Stimulated activated naive CD8-positive, alpha-beta T cell treated with anti-CD3 and anti-CD28 coated beads, Interleukin-15, amount 100 ng/mL, for 72 hours (primary cell): Measurements from ENCODE around the gene GRAMD1C.
A peak's percentile ranks its signal among the peaks of the same experiment; 100 is the strongest.

ENCODE experiments used
- ATAC-seq: fragments of 150-1000 bp; cut with Tn5 transposase; 2 replicates; pipeline ENCODE4 v1.10.0; 2021; ENCODE audit warnings: mild to moderate bottlenecking, moderate library complexity
- DNase-seq, 2 donors: peaks; one replicate each; pipeline ENCODE4 v3.0.0; 2021 to 2022
- H3K27ac Mint-ChIP-seq, 2 donors: one replicate each; pipeline ENCODE4 v1.8.0; 2022; ENCODE audit warnings: mild to moderate bottlenecking in 2 of 2, mixed read lengths in 2 of 2, moderate library complexity in 2 of 2
- H3K27me3 Mint-ChIP-seq: one replicate; pipeline ENCODE4 v1.8.0; 2022; ENCODE audit warnings: mixed read lengths
- H3K4me1 Mint-ChIP-seq: one replicate; pipeline ENCODE4 v1.8.0; 2022; ENCODE audit warnings: mild to moderate bottlenecking, mixed read lengths
- H3K4me3 Mint-ChIP-seq, 2 donors: one replicate each; pipeline ENCODE4 v1.8.0; 2022; ENCODE audit warnings: mild to moderate bottlenecking in 2 of 2, mixed read lengths in 2 of 2, moderate library complexity in 1 of 2
- H3K9me3 Mint-ChIP-seq, 2 donors: one replicate each; pipeline ENCODE4 v1.8.0; 2022; ENCODE audit warnings: mixed read lengths in 2 of 2

Gene GRAMD1C

DNA sequence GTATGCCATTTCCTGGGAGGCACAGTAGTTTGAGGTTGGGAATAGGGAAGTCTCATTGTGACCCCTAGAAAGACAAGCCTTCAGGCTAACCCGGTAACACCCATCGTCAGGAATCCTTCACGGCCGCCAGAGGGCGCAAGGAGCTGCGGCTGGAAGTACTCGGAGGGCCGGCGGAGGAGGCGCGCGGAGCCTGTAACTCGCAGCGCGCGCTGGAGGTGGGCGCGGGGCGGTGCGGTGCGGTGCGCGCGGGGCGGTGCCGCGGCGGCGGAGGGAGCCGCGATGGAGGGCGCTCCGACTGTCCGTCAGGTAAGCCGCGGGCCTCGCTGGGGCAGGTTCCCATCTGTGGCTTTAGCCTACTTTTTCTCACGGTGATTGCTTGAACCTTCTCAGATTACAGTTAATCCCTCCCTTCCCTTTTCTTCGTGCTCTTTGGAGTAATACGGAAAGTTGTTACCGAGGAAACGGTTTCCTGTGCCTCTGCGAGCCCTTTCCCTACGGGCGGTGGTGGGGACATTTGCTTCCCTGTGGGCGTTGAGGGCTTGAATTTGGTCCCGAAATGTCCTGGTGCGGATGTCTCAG is at the start of gene GRAMD1C:
TSS of gene GRAMD1C (plus strand) at position 158 of the 579 bp plus-strand sequence. CDS start at position 280, 122 bp downstream.
- ATAC-seq = peak; percentile 98
- Mint-ChIP-seq H3K4me1 (peaks cover 8% of the 10 kb centered on the region), H3K27ac (no peak within 1 kb of the TSS), H3K9me3 (no peaks in the 10 kb centered on the region), H3K4me3 (peak within 1 kb of the TSS; percentile 81 to 82), H3K27me3 (no peaks in the 10 kb centered on the region)
- peak; percentile 81 to 88 for DNase-seq

DNA sequence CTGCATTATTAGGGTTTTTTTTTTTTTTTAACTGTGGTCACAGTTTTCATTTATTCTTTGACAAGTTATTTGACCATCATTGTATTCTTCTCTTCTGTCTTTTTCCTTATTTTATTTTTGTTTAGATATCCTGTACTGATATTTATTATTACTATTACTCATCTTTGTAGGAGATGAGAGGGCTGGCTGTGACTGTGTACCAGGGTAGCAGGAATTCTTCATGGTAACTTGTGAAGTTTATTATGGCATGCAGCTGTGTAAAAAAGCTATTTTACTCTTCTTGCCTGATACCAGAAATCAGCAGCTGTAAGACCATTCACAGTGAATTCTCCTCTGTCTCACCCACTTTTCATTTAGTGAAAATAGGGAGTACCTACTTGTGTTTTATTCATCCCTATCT is 47.2 kb upstream of the GRAMD1C start:
- H3K4me3 Mint-ChIP-seq = no peak overlapping the region
- no peaks in the 10 kb centered on the region for H3K9me3 Mint-ChIP-seq
- peak overlapping the region in 1 of 2 donors; percentile 67 for H3K27ac Mint-ChIP-seq
- ATAC-seq (no peak), DNase-seq (no peak)
- H3K27me3 Mint-ChIP-seq = no peaks in the 10 kb centered on the region
- H3K4me1 Mint-ChIP-seq = no peaks in the 10 kb centered on the region

DNA sequence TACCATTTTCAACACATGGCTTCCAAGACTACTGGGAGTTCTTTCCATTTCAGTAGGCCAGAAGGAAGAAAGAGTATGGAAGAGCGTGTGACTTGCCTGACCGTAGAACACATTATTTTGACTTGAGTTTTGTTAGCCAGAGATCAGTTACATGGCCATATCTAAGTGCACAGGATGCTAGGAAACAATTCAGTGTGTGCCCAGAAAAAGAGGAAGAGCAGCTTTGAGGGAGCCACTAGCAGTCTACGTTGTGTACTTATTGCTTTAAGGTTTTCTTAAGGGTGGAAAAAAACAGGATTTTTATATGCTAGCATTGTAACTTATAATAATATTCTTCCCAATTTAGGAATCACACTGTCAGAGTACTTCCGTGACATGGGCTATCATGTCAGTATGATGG is 44.1 kb upstream of the GRAMD1C start:
- DNase-seq (no peak), ATAC-seq (no peak)
- no peaks in the 10 kb centered on the region for H3K4me1 Mint-ChIP-seq
- H3K9me3 Mint-ChIP-seq = no peaks in the 10 kb centered on the region
- no peaks in the 10 kb centered on the region for H3K27me3 Mint-ChIP-seq
- H3K27ac Mint-ChIP-seq = no peak overlapping the region
- no peak overlapping the region for H3K4me3 Mint-ChIP-seq

DNA sequence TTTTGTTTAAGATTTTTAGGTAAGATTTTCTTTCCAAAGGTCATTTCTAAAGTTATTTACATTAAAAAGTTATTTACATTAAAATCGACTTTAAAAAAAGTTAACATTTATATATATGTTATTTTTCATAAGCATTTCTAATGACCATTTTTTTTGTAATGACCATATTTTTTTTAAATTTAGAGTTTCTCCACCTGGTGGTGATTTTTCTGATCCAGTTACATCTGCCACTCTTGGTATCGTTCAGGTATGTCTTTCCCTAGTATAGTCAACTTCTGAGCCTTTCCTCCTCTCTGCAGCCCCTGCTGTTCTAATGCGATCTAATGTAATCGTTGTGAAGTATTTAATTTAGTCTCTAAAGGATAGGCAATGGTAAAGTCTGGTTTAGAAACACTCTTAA is 42.9 kb upstream of the GRAMD1C start:
- DNase-seq (no peak), ATAC-seq (no peak)
- H3K9me3 Mint-ChIP-seq = no peaks in the 10 kb centered on the region
- H3K4me1 Mint-ChIP-seq = no peaks in the 10 kb centered on the region
- no peak overlapping the region for H3K4me3 Mint-ChIP-seq
- H3K27me3 Mint-ChIP-seq = no peaks in the 10 kb centered on the region
- H3K27ac Mint-ChIP-seq = no peak overlapping the region

DNA sequence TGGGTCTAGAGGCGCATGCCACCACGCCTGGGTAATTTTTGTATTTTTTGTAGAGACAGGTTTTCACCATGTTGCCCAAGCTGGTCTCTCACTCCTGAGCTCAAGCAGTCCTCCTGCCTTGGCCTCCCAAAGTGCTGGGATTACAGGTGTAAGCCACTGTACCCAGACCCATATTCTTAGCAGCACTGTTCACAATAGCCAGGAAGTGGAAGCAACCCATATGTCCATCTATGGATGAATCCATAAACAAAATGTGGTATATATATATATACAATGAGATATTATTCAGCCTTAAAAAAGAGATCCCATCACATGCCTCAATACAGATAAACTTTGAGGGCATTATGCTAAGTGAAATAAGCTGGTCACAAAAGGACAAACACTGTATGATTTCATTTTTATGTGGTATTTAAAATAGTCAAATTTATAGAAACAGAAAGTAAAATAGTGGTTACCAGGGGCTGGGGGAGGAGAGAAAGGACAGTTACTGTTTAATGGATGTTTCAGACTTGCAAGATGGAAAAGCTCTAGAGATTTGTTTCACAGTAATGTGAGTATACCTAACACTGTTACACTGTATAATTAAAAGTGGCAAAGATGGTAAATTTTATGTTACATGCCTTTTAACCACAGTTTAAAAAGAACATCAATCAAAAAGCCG is 35.7 kb upstream of the GRAMD1C start:
- peak overlapping the region; percentile 73 to 85 for H3K27ac Mint-ChIP-seq
- H3K9me3 Mint-ChIP-seq = no peaks in the 10 kb centered on the region
- H3K27me3 Mint-ChIP-seq = no peaks in the 10 kb centered on the region

DNA sequence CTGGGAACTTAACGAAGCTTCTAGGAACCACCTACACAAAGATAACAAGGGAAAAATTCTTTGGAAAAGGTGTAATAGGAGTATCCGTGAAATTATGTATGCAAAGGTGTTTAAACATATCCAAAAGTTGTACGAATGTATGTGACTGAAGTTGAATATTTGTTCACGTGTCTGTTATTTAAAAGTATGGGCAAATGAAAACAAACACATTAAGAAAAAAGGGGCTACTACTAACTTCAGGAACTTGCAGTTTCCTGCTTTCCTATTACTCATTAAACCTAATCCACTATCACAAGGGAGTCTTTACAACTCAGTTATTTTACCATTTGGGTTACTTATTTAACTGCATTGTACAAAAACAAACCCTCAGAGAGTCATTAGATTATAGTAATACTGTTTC is 33.9 kb upstream of the GRAMD1C start:
- Mint-ChIP-seq H3K4me3 (no peak overlapping the region), H3K27ac (no peak overlapping the region), H3K4me1 (peaks cover 9% of the 10 kb centered on the region), H3K27me3 (no peaks in the 10 kb centered on the region), H3K9me3 (no peaks in the 10 kb centered on the region)
- DNase-seq (no peak), ATAC-seq (no peak)

More for the DNA sequence above, 35.7 kb upstream of the GRAMD1C start:
- Mint-ChIP-seq H3K4me3 (no peak overlapping the region), H3K4me1 (peaks cover 9% of the 10 kb centered on the region)
- no peak for DNase-seq
- ATAC-seq = peak; percentile 39

DNA sequence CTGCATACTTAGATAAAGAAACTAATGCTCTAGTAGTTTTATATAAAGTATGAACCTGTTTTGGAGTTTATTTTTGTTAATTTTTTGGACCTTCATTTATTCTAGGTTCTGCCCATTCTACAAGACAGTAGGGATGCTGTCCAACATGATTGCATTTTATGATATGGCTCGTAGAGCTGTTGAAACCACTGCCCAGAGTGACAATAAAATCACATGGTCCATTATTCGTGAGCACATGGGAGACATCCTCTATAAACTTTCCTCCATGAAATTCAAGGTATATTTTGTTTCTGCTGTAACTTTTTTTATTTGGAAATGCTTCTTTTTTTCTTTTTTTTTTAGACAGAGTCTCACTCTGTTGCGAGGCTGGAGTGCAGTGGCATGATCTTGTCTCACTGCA is 33.3 kb upstream of the GRAMD1C start:
- H3K27me3 Mint-ChIP-seq = no peaks in the 10 kb centered on the region
- H3K27ac Mint-ChIP-seq = no peak overlapping the region
- no peak for ATAC-seq
- peaks cover 9% of the 10 kb centered on the region for H3K4me1 Mint-ChIP-seq
- no peak overlapping the region for H3K4me3 Mint-ChIP-seq
- H3K9me3 Mint-ChIP-seq = no peaks in the 10 kb centered on the region
- DNase-seq = no peak

DNA sequence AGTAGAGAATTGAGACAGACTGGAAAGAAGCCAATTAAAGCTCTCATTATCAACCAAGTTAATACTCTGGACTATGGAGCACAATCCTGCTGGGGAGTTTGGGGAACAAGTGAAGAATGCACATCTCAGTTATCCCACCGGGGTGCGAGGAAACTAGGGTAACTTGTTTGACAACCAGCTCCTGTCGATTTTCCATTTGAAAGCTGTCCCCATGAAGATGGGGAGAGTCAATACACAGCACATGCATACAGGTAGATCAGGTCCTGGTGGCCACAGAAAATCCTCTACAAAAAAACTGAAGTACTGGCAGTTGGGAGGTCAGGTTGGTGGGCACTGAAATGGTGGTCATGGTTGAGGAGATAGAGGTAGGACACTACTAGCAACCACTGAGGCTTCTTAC is 25.7 kb upstream of the GRAMD1C start:
- Mint-ChIP-seq H3K4me1 (no peaks in the 10 kb centered on the region), H3K4me3 (no peak overlapping the region), H3K9me3 (no peaks in the 10 kb centered on the region), H3K27ac (no peak overlapping the region), H3K27me3 (no peaks in the 10 kb centered on the region)
- DNase-seq = no peak
- no peak for ATAC-seq

DNA sequence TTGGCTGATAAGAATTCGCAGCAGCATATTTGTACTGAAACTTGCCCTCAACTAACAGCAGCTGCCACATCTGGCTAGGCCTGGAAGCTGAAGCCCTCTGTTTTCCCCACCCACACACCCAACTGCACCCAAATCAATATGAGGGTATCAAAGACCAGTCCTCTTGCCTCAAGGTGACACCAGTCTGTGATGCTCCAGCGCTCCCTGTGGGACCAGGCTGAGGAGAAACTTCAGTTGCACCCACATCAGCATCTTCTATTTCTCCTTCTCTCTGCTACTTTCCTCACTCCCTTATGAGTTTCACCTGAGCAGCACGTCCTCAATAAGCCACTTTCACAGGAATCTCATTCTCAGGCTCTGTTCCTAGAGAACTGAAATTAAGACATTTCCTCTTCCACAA is 18.7 kb upstream of the GRAMD1C start:
- Mint-ChIP-seq H3K4me1 (no peaks in the 10 kb centered on the region), H3K9me3 (no peaks in the 10 kb centered on the region), H3K27me3 (no peaks in the 10 kb centered on the region), H3K4me3 (no peak overlapping the region), H3K27ac (no peak overlapping the region)
- ATAC-seq (no peak), DNase-seq (no peak)

DNA sequence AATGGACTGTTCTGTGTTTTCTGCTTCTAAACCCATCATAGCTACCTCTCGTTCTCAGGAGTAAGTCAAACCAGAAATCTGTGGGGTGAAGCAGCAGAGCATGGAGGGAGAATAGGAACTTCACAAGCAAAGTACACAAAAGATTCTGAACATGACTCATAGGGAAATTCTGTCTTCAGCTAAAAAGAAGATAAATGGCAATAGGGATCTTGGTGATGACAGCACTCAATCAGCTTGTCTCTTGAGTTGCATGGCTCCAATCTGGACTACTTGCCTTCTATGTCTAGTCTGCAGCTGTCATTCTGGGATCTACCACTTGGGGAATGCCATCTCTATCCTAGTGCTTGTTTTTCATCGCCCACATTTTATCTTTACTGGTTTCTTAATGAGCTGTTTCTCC is 13.5 kb upstream of the GRAMD1C start:
- no peak for DNase-seq
- H3K9me3 Mint-ChIP-seq = no peaks in the 10 kb centered on the region

DNA sequence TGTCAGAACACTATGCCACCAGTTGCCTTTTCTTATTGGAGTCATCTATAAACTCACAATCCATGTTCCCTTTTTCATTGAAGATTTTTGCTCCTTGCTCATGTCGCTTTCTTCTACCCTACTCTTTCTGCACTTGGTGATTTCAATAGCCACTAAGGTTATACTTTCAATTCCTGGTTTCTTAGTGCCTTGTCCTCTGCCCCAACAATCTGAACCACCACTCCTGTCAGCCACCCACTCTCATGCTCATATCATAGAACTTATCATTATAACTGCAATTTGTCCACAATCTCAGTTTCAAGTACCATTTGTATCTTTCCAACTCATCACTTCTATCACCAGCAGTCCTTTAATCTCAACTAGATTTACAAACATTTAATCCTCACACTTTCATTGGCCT is 10.0 kb upstream of the GRAMD1C start:
- Mint-ChIP-seq H3K27ac (no peak overlapping the region), H3K27me3 (no peaks in the 10 kb centered on the region), H3K4me3 (no peak overlapping the region), H3K9me3 (peaks cover 5 to 10% of the 10 kb centered on the region in 2 donors), H3K4me1 (peaks cover 25% of the 10 kb centered on the region)
- ATAC-seq (no peak), DNase-seq (no peak)

More for the DNA sequence above, 13.5 kb upstream of the GRAMD1C start:
- Mint-ChIP-seq H3K4me1 (peaks cover 6% of the 10 kb centered on the region), H3K27me3 (no peaks in the 10 kb centered on the region), H3K27ac (peak overlapping the region in 1 of 2 donors; percentile 61), H3K4me3 (no peak overlapping the region)
- no peak for ATAC-seq

DNA sequence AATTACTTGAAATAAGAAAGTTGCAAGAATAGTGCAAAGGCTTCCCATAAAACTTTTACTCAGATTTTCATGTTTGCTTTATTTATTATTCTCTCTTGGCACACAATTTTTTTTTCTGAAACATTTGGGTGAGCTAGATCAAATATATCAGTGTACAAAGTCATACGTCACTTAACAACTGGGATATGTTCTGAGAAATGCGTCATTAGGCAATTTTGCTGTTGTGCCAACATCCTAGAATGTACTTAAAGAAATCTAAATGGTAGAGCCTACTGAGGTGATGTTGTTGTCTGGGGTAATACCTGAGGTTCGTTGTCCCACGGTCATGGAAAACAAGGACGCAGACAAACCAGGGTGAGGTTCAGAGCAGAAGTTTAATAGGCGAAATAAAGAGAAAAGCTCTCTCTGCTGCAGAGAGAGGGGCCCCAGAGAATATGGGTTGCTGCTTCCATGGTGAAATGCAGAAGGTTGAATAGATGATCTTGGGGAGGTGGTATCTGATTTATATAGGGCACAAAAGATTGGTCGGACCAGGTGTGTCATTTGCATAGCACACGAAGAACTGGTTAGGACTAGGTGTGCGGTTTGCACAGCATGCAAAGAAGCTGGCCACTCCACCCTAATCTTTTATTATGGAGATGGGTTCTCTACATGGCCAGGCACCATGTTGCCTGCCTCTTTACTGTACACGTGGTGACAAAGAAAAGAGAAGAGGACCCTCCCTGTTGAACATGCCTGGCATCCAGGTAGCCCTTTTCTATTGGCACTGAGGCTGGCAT is 8.8 kb upstream of the GRAMD1C start:
- H3K9me3 Mint-ChIP-seq = peaks cover 5 to 10% of the 10 kb centered on the region in 2 donors
- ATAC-seq (no peak), DNase-seq (no peak)
- H3K27ac Mint-ChIP-seq = no peak overlapping the region
- peaks cover 25% of the 10 kb centered on the region for H3K4me1 Mint-ChIP-seq
- H3K4me3 Mint-ChIP-seq = no peak overlapping the region
- no peaks in the 10 kb centered on the region for H3K27me3 Mint-ChIP-seq

DNA sequence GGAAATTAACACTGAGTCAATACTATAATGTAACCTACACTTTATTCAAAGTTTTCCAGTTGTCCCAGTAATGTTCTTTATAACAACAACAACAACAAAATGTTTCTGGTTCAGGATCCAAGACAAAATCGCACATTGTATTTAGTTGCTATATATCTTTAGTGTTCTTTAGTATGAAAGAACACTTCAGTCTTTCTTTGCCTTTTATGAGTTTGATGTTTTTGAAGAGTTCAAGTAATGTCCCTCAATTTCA is 7.6 kb upstream of the GRAMD1C start:
- DNase-seq (no peak), ATAC-seq (no peak)
- Mint-ChIP-seq H3K27ac (no peak overlapping the region), H3K4me3 (no peak overlapping the region), H3K4me1 (peaks cover 25% of the 10 kb centered on the region), H3K9me3 (peaks cover 5 to 10% of the 10 kb centered on the region in 2 donors), H3K27me3 (no peaks in the 10 kb centered on the region)

DNA sequence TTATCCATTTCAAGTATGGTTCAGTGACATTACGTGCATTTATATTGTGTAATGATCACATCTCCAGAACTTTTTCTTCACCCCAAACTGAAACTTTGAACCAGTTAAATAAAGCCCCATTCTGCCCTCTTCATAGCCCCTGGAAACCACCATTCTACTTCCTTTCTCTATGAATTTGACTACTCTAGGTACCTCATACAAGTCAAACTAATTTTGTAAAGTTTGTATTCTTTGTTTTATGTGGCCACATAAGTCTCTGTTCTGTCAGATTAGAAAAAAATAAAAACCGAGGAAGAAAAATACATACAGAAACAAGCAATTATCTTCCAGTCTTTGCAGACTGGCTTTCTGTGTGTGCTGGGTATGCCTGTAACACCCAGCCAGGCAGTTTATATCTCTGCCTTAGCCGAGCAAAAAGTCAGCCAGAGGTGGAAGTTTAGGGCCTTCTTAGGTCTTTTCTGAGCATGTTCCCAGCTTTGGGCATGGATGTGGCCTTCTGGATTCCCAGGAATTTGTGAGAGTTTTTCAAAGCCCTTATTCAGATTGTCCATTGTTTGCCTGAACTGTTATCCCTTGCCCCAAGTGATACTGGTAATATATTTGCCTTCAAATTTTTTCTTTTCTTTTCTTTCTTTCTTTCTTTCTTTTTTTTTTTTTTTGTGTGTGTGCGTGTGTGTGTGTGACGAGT is 6.0 kb upstream of the GRAMD1C start:
- no peak for DNase-seq
- peak; percentile 92 for ATAC-seq
- Mint-ChIP-seq H3K4me1 (peaks cover 25% of the 10 kb centered on the region), H3K9me3 (peaks cover 5 to 10% of the 10 kb centered on the region in 2 donors), H3K27me3 (no peaks in the 10 kb centered on the region), H3K4me3 (no peak overlapping the region), H3K27ac (peak overlapping the region in 1 of 2 donors; percentile 85)

DNA sequence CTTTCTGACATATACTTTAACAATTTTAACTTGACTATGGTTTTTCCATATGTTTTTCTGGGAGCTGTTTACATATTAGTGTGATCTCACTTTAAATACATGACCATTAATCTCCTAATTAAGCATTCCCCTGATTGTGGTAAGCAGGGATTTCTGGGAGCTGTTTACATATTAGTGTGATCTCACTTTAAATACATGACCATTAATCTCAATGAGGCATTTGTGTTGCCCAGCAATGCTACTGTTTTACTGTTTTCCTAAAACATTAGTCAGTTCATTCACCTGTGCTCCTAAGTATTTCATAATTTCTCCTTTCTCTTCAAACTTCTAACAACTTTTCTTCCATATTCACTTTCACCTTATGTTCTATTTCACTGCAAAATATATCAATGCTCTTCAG is 3.6 kb upstream of the GRAMD1C start:
- Mint-ChIP-seq H3K9me3 (peaks cover 5 to 10% of the 10 kb centered on the region in 2 donors), H3K4me3 (no peak overlapping the region), H3K27me3 (no peaks in the 10 kb centered on the region), H3K4me1 (peaks cover 26% of the 10 kb centered on the region), H3K27ac (no peak overlapping the region)
- DNase-seq = no peak
- ATAC-seq = no peak

DNA sequence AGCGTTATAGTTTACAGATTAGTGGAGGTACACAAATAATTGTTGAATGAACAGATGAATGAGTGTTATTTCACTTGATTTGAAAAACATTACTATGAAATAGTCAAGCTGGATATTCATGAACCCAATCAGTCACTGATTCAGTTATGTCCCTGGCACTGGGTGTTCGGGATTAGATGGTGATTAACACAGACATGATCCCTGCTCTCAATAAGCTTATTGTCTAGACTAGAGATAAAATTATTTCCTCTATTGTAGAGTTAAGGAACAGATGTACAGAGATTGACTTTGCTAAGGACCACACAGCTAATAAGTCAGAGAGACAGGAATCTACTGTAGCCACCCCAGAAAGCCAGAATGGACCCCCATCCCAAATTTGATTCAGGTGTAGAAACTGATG is 963 bp downstream of the GRAMD1C start:
- Mint-ChIP-seq H3K4me3 (peak overlapping the region; percentile 81 to 82), H3K4me1 (peaks cover 8% of the 10 kb centered on the region), H3K27ac (no peak overlapping the region), H3K9me3 (no peaks in the 10 kb centered on the region), H3K27me3 (no peaks in the 10 kb centered on the region)
- DNase-seq = no peak
- no peak for ATAC-seq
